Measurements from ENCODE around the gene SPTBN4. TPM values are rescaled to one million over a fixed set of nuclear protein-coding genes. Genes with fewer than 3 reads are reported as not detected.

The SPTBN4 gene
- total and polyA plus RNA-seq, 2 experiments from 2014 or later = 0.67 to 1.3 TPM

GRCh38 chr19:40585241-40585981, 118.6 kb downstream of the SPTBN4 start:
- Histone ChIP-seq H3K9me3 (ENCODE audit: low read depth) (no peaks in the 10 kb centered on the region), H3K27me3 (no peaks in the 10 kb centered on the region), H3K36me3 (replicated peaks; ENCODE audit: insufficient read depth, low read depth) (no peaks in the 10 kb centered on the region), H3K4me1 (ENCODE audit: insufficient read depth) (no peaks in the 10 kb centered on the region), H3K27ac (no peak overlapping the region), H3K4me3 (no peak overlapping the region), H3K4me2 (no peak overlapping the region), H2AFZ (no peak overlapping the region), H3K9me2 (replicated peaks; ENCODE audit: insufficient read depth) (no peaks in the 10 kb centered on the region), H4K20me1 (ENCODE audit: insufficient read depth, poor library complexity, severe bottlenecking) (no peaks in the 10 kb centered on the region), H3K79me2 (no peaks in the 10 kb centered on the region)
- no peak for DNase-seq (ENCODE audit: low spot score)
- WGBS (ENCODE audit: low lambda C conversion rate, missing lambda C conversion rate) = 93% methylated on average over 11 of the region's 11 CpGs
- TF ChIP-seq CTCF (IDR thresholded peaks at IDR 0.05; ENCODE audit: poor library complexity) (no peak), EZH2phosphoT487 (IDR thresholded peaks at IDR 0.05; ENCODE audit: low read depth, severe bottlenecking, unreplicated experiment) (no peak), EZH2 (IDR thresholded peaks at IDR 0.05; ENCODE audit: borderline replicate concordance) (no peak)

- H3K9me3 ChIP-seq (ENCODE audit: low read depth) = no peaks in the 10 kb centered on the region
- no peak for DNase-seq (ENCODE audit: low spot score)
- no peaks in the 10 kb centered on the region for H3K9me2 ChIP-seq (replicated peaks; ENCODE audit: insufficient read depth)
- no peak overlapping the region for H2AFZ ChIP-seq
- no peak overlapping the region for H3K4me3 ChIP-seq
- no peaks in the 10 kb centered on the region for H4K20me1 ChIP-seq (ENCODE audit: insufficient read depth, poor library complexity, severe bottlenecking)
- H3K27ac ChIP-seq = no peak overlapping the region
- TF ChIP-seq EZH2phosphoT487 (IDR thresholded peaks at IDR 0.05; ENCODE audit: low read depth, severe bottlenecking, unreplicated experiment) (no peak), EZH2 (IDR thresholded peaks at IDR 0.05; ENCODE audit: borderline replicate concordance) (no peak), CTCF (IDR thresholded peaks at IDR 0.05; ENCODE audit: poor library complexity) (no peak)
- no peak overlapping the region for H3K4me2 ChIP-seq
- H3K4me1 ChIP-seq (ENCODE audit: insufficient read depth) = no peaks in the 10 kb centered on the region
- 95% methylated on average over 2 of the region's 2 CpGs for WGBS (ENCODE audit: low lambda C conversion rate, missing lambda C conversion rate)
- no peaks in the 10 kb centered on the region for H3K27me3 ChIP-seq
- no peaks in the 10 kb centered on the region for H3K36me3 ChIP-seq (replicated peaks; ENCODE audit: insufficient read depth, low read depth)
- H3K79me2 ChIP-seq = no peaks in the 10 kb centered on the region
Measured at GRCh38 chr19:40585982-40586422, 119.2 kb downstream of the SPTBN4 start.

- WGBS (ENCODE audit: low lambda C conversion rate, missing lambda C conversion rate) = 98% methylated on average over 14 of the region's 14 CpGs
- DNase-seq (ENCODE audit: low spot score) = no peak
- Histone ChIP-seq H2AFZ (no peak overlapping the region), H3K36me3 (replicated peaks; ENCODE audit: insufficient read depth, low read depth) (no peaks in the 10 kb centered on the region), H4K20me1 (ENCODE audit: insufficient read depth, poor library complexity, severe bottlenecking) (no peaks in the 10 kb centered on the region), H3K9me2 (replicated peaks; ENCODE audit: insufficient read depth) (no peaks in the 10 kb centered on the region), H3K4me1 (ENCODE audit: insufficient read depth) (no peaks in the 10 kb centered on the region), H3K9me3 (ENCODE audit: low read depth) (no peaks in the 10 kb centered on the region), H3K27me3 (no peaks in the 10 kb centered on the region), H3K4me3 (no peak overlapping the region), H3K27ac (no peak overlapping the region), H3K4me2 (no peak overlapping the region), H3K79me2 (no peaks in the 10 kb centered on the region)
- no peak for TF ChIP-seq EZH2phosphoT487 (IDR thresholded peaks at IDR 0.05; ENCODE audit: low read depth, severe bottlenecking, unreplicated experiment)
- TF ChIP-seq EZH2 (IDR thresholded peaks at IDR 0.05; ENCODE audit: borderline replicate concordance) = no peak
- no peak for TF ChIP-seq CTCF (IDR thresholded peaks at IDR 0.05; ENCODE audit: poor library complexity)
Measured at GRCh38 chr19:40586611-40587010, 119.8 kb downstream of the SPTBN4 start.
